OCI-M1 (cell line): ENCODE results near the gene TSPEAR.
"Not testable (repeated sequence)": the region's sequence is repeated elsewhere in the genome, so short reads cannot be mapped to it uniquely, and the experiment has no call there.

Source experiments
- DNase-seq: peaks from one replicate; lab custom pipeline; 2025; lab: John Stamatoyannopoulos, UW

The TSPEAR gene

DNA sequence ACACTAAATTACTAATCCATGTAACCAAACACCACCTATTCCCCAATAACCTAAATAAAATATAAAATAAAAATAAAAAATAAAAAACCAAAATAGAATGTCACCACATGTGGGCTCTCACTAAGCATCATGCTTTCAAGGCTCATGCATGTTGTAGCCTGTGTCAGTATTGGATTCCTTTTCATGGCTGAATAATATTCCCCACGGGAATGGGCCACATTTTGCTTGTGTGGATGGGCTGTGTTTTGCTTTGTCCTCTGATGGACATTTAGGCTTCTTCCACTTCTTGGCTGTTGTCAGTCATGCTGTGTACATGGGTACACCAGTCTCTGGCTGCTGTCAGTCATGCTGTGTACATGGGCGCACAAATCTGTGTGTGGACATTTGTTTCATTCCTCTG lies 122.3 kb downstream of the TSPEAR start:
- DNase-seq: no peak

DNA sequence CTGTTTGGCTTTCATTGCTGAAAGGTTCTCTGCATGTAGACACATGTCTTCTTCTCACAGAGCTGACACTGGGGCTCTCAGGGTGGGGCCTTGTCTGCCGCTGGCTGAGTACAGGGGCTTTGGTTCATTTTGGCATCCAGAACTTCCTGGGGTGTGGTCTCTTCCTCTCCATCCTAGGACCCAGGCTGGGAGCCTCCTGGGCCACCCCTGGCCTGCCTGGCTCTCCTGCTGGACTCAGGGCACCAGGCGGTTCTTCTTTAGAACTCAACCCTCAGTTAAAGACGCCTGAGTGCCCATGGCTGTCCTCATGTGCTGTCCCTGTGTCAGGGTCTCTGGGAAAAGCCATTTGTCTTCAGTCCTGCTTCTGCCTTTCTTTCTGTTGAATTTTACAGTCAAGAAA lies 125.5 kb downstream of the TSPEAR start:
- DNase-seq: no peak

DNA sequence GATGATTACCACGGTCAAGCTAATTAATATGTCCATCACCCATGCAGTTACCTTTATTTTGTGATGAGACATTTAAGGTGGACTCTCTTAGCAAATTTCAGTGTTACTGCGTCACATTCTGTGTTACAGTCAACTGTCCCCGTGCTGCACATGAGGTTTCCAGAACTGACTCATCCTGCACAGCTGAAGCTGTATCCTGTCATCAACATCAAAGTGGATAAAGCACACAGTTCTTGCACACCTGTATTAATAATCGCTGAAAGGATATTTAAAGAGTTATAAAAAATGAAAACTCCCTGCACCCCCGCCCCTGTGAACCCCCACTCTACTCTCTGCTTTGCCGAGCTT lies 127.6 kb downstream of the TSPEAR start:
- DNase-seq: no peak

DNA sequence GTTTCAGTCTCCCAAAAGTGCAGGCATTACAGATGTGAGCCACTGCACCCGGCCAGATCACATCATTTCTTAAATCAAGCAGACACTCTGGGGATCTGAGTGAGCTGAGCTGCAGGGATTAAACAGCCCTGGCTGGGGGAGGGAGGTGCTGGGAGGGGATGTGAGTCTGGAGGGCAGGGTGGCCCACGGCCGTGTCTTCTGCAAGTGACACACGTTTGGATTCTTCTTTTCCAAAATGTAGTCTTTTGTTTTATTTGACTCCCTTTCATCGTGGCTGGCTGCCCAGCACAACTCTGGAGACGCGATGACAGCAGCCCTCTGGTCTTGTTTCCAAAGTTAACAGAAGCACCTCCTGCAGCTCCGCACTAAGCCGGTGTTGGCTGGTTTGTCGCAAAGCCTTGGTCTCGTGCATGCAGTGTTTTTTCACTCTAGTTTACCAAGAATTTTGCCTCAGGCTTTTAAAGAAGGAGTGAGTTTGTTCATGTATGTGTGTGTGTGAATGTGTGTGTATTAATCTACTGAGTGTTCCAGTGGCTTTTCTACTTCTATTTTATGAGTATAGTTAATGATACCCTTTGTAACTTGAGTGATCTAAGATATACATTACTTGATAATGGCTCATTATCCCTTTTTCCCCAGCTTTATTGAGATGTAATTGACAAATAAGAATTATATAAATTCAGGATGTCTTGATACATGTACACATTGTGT lies 128.1 kb downstream of the TSPEAR start:
- no peak for DNase-seq

DNA sequence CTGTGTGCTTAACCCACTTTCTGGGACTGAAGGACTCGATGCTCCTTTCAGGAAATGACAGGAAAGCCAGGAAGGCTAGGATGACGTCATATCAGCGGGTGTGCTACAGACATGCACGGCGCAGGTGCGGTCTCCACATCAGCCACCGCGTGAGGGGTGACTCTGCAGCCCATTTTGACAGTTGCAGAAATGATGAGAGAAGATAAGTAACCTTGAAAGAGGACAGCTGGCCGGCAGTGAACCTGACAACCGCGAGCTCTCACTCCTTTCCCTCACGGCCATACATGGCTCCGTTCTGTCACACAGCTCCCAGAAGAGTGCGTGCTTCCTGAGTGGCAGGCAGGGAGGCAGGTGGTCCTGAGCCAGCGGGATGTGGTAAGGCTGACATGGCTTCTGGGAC lies 129.3 kb downstream of the TSPEAR start:
- no peak for DNase-seq

DNA sequence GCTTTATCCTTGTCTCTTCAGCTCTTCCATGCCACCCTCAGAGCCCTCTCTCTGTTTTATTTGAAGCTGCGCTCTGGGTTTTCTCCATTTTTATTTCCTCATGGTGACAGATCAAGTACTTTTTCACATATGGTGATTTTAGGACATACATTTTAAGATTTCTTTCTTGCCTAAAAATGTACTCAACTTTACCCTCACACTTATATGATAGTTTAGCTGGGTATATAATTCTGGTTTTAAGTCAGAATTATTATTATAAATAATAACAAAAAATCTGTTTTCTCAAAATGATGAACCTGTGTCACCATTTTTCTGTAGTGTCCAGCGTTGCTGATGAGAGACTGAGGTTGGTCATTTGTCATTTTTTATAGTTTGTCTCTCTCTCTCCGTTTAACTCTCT lies 130.2 kb downstream of the TSPEAR start:
- no peak for DNase-seq

DNA sequence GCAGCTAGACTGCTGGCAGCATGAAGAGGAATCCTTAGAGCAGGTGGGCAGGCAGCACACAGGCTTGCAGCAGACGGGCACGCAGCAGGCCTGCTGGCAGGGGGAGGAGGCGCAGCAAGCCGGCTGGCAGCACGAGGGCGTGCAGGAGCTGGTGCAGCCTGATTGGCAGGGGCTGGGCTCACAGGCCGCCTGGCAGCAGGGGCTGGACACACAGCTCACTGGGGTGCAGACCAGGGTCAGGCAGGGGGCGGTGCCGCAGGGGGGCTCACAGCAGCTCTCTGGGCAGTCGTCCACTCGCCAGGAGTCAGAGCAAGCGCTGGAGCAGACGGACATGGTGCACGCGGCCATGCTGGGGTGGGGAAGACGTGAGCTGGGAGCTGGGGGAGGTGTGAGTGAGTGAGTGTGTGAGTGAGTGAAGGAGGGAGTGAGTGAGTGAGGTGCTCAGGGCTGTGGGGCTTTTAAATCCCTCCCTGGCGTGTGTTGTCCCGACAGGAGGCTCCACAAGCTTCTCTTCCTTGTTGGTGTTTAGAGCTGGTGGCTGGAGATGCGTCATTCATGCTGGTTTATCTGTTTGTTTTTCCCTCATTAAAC lies 131.0 kb downstream of the TSPEAR start, which contains the start of gene KRTAP10-5:
KRTAP10-5 (minus strand) TSS at position 374 of the 591 bp plus-strand sequence; CDS start at position 348, 26 bp downstream.
- not testable (repeated sequence) for DNase-seq

DNA sequence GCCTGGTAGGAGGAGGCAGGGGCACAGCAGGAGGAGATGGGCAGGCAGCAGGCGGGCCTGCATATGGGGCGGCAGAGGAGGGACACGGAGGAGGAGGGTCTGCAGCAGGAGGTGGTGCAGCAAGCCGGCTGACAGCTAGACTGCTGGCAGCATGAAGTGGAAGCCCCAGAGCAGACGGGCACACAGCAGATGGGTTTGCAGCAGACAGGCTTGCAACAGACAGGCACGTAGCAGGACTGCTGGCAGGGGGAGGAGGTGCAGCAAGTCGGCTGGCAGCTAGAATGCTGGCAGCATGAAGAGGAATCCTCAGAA lies 131.6 kb downstream of the TSPEAR start:
- DNase-seq: no peak

DNA sequence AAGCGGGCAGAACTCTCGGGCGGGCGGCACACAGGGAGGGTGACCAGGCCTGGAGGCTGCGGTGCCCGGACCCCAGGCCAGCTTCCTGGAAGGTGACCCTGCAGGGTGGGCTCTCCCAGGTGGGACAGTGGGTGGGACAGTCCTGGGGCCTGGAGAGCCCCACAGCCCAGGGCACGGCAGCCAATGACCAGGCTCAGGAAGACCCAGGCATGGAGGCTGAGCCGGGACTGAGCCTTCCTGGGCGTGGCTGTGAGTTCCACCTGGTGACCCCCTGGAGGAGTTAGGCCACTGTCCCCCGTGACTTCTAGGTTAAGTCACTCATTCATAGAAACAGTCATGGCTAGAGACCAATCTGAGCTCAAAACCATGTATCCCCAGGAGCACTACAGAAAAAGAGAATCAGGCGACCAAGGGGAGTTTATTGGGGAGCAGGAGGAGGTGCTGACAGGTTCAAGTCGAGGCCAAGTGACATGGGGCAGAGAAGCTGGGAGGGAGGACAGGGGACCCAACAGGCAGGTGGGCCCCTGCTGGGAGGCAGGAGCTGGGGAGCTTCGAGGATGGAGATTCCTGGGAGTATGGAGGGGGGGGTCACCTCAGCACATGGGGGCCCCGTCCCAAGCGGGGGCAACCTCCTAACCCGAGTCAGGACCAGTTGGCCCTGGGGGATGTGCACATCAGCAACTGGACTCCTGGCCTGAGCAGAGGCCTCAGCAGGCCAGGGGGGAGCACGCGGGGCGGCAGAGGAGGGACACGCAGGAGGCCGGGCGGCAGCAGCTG lies 132.1 kb downstream of the TSPEAR start:
- DNase-seq: no peak

DNA sequence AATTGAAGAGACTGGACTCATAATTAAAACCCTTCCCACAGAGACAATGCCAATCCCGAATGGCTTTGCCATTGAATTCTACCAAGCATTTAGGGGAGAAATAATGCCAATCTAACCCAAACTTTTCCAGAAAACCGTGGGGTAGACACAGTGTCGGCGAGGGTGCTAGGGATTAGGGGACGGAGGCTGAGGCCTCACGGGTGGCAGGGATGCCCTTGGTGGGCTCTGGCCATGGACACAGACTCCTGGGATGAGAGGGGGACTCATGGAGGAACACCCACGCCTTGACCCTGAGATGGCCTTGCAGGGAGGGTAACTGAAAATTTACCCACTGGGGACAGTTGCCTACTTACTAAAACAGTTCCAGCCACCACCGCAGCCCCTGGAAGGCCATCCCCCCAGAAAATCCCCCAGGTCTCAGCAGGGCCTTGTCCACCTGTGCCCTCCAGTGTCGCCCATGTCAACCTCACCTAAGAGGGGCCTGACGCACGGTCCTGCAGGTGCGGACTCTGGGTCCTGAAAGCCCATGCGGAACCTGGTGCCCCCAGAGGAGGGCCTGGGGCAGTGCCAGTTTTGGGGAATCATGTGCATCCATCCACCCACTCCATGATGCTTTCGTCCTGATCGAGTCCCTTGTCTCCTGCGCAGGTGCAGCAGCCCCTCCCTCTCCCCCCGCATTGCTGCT lies 132.9 kb downstream of the TSPEAR start:
- DNase-seq: no peak

DNA sequence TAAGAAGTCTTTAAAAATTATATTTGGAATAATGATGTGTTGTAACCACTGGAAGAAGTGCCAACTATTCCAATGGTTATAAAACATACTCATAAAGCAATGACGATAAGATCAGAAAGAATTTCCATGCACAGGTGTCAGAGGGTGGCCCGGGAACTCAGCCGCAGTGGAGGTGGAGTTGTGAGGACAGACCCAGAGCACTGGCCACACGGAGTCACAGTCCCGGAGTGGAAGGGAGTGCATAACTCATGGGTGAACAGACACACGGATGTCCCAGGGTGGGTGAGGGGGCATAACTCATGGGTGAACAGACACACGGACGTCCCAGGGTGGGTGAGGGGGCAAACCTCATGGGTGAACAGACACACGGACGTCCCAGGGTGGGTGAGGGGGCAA lies 135.3 kb downstream of the TSPEAR start:
- DNase-seq: no peak

DNA sequence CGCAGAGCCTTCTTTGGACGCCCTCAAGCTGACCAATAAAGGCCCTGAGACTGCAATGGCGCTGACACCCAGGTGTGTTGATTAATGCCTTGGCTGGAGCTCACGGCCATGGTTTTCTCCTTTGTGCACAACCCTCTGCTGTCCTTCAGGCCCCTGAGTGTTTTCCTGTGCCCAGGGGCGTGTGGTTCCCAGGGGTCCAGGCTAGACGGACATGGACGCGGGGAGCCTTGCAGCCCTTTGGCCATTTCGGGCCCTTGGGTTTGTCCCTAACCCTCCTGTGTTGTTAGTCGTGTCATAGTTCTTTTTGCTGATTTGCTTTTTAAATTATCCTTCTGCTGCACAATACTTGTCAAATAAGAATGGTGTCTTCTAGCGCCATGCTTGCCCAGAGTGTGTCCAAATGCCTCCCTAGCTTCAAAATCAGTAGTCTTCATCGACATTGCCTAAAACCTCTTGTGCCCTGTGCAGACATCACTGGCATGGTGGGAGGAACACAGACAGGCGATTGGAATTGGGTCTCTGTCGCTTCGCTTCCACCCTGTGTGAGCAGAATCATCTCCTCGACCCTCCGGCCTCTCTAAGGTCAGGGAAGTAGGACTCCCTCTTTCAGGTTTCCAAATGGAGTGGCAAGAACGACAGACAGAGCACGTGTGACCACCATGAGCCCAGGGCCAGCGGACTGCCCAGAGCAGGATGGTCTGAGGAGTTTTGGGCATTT lies 135.9 kb downstream of the TSPEAR start:
- no peak for DNase-seq

DNA sequence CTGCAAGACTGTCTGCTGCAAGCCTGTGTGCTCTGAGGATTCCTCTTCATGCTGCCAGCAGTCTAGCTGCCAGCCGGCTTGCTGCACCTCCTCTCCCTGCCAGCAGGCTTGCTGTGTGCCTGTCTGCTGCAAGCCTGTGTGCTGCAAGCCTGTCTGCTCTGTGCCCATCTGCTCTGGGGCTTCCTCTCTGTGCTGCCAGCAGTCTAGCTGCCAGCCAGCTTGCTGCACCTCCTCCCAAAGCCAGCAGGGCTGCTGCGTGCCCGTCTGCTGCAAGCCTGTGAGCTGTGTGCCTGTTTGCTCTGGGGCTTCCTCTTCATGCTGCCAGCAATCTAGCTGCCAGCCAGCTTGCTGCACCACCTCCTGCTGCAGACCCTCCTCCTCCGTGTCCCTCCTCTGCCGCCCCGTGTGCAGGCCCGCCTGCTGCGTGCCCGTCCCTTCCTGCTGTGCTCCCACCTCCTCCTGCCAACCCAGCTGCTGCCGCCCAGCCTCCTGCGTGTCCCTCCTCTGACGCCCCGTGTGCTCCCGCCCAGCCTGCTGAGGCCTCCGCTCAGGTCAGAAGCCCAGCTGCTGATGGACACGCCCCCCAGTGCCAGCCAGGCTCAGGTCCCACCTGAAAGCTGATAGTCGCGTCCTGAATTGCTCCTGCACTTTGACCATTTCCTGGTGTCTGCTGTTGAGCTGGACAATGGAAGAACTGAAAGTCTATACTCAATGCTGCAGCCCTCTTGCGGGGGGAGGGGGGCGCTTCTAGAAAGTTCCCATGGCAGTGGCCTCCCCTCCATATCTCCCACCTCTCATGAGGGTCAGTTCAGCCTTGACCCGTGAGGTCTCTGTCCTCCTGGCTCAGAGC lies 136.7 kb downstream of the TSPEAR start:
- DNase-seq: no peak

DNA sequence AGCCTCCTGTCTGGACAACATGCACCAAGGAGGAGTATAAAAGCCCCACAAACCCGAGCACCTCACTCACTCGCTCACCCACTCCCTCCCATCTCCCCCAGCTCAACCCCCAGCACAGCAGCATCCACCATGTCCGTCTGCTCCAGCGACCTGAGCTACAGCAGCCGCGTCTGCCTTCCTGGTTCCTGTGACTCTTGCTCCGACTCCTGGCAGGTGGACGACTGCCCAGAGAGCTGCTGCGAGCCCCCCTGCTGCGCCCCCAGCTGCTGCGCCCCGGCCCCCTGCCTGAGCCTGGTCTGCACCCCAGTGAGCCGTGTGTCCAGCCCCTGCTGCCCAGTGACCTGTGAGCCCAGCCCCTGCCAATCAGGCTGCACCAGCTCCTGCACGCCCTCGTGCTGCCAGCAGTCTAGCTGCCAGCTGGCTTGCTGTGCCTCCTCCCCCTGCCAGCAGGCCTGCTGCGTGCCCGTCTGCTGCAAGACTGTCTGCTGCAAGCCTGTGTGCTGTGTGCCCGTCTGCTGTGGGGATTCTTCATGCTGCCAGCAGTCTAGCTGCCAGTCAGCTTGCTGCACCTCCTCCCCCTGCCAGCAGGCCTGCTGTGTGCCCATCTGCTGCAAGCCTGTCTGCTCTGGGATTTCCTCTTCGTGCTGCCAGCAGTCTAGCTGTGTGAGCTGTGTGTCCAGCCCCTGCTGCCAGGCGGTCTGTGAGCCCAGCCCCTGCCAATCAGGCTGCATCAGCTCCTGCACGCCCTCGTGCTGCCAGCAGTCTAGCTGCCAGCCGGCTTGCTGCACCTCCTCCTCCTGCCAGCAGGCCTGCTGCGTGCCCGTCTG lies 137.5 kb downstream of the TSPEAR start, which contains the start of gene KRTAP10-4:
KRTAP10-4 (plus strand) TSS at position 100 of the 827 bp plus-strand sequence; CDS start at position 130, 30 bp downstream.
- DNase-seq: not testable (repeated sequence)

DNA sequence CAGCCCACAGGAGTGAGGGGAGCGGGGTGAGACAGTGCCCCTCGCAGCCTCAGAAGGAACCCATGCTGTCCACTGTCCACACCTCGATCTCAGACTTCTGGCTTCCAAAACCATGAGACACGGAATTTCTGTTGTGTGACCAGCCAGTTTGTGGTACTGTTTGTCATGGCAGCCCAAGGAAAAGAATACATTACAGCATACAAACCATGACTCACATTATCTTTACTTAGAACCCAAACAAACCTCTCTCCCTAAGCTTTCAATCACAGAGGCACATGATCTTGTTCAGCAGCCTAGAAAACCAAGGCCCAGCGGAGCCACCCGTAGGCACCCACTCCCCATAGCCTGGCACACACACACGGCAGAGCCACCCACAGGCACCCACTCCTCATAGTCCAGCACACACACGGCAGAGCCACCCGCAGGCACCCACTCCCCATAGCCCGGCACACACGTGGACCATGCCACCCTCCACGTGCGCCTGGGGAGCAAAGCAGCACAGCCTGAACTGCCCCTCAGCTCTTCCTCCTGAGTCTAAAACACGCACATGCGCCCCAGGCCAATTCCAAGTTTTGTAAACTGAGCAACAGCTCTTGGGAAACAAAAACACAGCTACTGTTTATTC lies 138.3 kb downstream of the TSPEAR start:
- DNase-seq: no peak

DNA sequence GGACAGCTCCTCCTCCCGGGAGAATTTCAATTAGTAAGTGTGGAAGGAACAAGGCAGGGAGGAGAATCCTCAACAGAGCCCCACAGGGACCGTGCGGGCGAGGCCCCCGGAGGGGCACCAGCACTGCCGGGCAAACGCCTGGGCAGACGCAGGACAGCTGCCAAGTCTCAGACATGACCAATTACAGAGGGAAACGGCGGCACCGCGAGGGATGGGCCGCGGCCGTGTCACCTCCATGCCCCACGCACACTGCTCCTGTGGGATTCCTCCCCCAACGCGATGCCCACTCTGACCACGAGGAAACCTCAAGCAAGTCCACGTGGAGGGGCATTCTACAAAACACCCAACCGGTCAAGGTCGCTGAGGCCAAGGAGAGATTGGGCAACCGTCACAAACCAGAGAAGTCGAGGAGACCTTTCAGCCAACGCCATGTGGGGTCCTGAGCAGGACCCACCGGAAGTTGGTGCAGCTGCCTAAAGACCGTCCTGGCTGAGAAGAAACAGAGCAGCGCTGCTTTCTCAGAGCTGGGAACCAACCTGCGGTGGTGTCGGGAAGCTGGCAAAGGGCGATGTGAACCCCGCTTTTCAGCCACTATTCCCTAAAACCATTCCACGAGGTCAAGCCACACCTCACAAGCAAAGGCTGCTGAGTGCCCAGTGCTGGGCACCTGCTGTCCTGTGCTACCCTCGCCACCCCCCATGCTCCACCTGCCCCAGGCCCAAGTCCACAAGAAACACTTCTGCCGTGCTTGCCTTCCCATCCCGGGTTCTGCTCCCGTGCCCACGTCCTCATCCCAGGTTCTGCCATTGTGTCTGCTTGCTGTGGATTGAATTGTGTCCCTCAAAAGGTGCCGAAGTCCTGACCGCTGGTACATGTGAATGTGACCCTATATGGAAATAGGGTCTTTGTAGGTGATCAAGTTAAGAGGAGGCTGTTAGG lies 139.3 kb downstream of the TSPEAR start:
- DNase-seq: no peak

DNA sequence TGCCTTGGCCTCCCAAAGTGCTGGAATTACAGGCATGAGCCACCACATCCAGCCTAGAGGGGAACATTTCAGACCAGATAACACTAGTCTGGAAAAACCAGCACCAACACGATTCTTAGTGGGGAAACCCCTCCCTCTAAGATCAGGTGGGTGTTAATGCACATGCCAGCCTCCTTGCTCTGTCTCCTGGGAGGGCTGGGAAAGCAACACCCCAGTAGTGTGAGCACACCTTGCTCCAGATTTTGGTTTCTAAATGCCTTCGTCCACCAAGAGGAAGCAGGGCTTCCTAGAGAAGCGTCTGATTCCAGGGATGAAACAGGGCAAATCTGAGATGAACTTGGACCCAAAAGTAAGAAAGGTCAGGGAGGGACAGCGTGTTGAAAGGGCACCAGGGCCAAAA lies 140.1 kb downstream of the TSPEAR start:
- no peak for DNase-seq

DNA sequence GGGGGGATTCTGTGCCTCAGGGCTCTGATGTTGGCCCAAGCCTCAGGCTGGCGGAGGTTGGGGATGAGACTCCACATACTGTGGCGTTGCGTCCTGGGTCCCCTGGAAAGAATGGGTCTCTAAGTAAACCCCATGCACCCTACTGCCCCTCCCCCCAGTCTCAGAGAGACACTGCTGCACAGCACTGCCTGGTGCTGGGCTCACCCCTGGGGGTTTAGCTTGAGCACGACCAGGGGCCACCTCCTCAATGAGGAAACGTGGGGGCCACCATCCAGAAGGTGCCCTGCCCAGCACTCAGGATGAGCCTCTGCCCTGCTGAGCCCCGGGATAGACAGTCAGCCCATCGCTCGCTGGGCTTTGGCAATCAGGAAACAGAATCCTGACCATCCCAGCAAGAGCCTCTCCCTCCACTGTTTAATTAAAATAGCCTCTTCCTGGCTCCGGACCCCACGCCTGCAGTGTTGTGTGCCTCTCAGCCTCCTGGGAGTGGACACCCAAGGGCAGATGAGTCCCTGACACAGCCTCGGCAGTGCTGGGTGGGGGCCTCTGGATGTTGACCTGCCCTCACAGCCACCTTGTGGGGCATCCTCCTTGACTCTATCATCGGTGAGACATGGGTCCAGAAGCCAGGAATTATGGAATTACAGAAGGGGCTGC lies 141.4 kb downstream of the TSPEAR start:
- DNase-seq: no peak
